GM19240 (cell line): ENCODE measurements around the gene TRIB2.

Experiments
- DNase-seq: peaks from one replicate; pipeline ENCODE4 v3.0.0; 2011; ENCODE audit warnings: low spot score; ENCODE audit not compliant: insufficient read length

The TRIB2 gene

GRCh38 chr2:12697617-12698016, 19.1 kb upstream of the TRIB2 start:
- DNase-seq, result no peak

- no peak for DNase-seq
Measured at GRCh38 chr2:12700989-12701388, 15.7 kb upstream of the TRIB2 start.

- DNase-seq, result no peak
Measured at GRCh38 chr2:12701786-12702167, 15.0 kb upstream of the TRIB2 start.

- DNase-seq, result no peak
Measured at GRCh38 chr2:12702168-12703121, 14.3 kb upstream of the TRIB2 start.

GRCh38 chr2:12704378-12704777, 12.4 kb upstream of the TRIB2 start:
- DNase-seq, result no peak

- no peak for DNase-seq
Measured at GRCh38 chr2:12705230-12705629, 11.5 kb upstream of the TRIB2 start.

GRCh38 chr2:12705742-12706141, 11.0 kb upstream of the TRIB2 start:
- no peak for DNase-seq

- DNase-seq, result no peak
Measured at GRCh38 chr2:12708508-12709206, 8.1 kb upstream of the TRIB2 start.

- DNase-seq, result no peak
Measured at GRCh38 chr2:12709207-12709522, 7.6 kb upstream of the TRIB2 start.

GRCh38 chr2:12710301-12710700, 6.4 kb upstream of the TRIB2 start:
- no peak for DNase-seq

- no peak for DNase-seq
Measured at GRCh38 chr2:12711339-12711738, 5.4 kb upstream of the TRIB2 start.

GRCh38 chr2:12712881-12713280, 3.9 kb upstream of the TRIB2 start:
- no peak for DNase-seq

- DNase-seq, result no peak
Measured at GRCh38 chr2:12714391-12715221, 2.1 kb upstream of the TRIB2 start.

- DNase-seq, result no peak
Measured at GRCh38 chr2:12715258-12716031, 1.3 kb upstream of the TRIB2 start.

GRCh38 chr2:12716032-12716281, 779 bp upstream of the TRIB2 start:
- no peak for DNase-seq

GRCh38 chr2:12717191-12718014, 667 bp downstream of the TRIB2 start:
- no peak for DNase-seq

- DNase-seq, result no peak
Measured at GRCh38 chr2:12718015-12718671, 1.4 kb downstream of the TRIB2 start.

GRCh38 chr2:12718711-12719399, 2.1 kb downstream of the TRIB2 start:
- DNase-seq, result no peak
